Activated T-helper 2 cell treated with anti-CD3 and anti-CD28 coated beads, Interferon-gamma antibody, Interleukin-2, Interleukin-4, amounts not matched to agents 10 μg/mL and 5 μg/mL and 100 μg/mL, durations not matched to agents 14 hours and 24 hours and 36 hours (primary cell): ENCODE data around the gene CCDC200. TPM values are rescaled to one million over a fixed set of nuclear protein-coding genes. Genes with fewer than 3 reads are reported as not detected.
"Not testable (repeated sequence)": the region's sequence is repeated elsewhere in the genome, so short reads cannot be mapped to it uniquely, and the experiment has no call there.

Source experiments
- DNase-seq: peaks from one replicate; pipeline ENCODE4 v3.0.0; 2021; ENCODE audit warnings: low spot score
- H3K27ac Mint-ChIP-seq: one replicate; pipeline ENCODE4 v1.8.0; 2021; ENCODE audit warnings: mixed read lengths
- H3K27me3 Mint-ChIP-seq: one replicate; pipeline ENCODE4 v1.8.0; 2021; ENCODE audit warnings: low read depth, mixed read lengths
- H3K36me3 Mint-ChIP-seq: one replicate; pipeline ENCODE4 v1.8.0; 2021; ENCODE audit warnings: low read depth, mixed read lengths
- H3K4me1 Mint-ChIP-seq: one replicate; pipeline ENCODE4 v1.8.0; 2021; ENCODE audit warnings: low read depth, mixed read lengths
- H3K4me3 Mint-ChIP-seq: one replicate; pipeline ENCODE4 v1.8.0; 2021; ENCODE audit warnings: low read depth, mild to moderate bottlenecking, moderate library complexity, mixed read lengths
- H3K9me3 Mint-ChIP-seq: one replicate; pipeline ENCODE4 v1.8.0; 2021; ENCODE audit warnings: mixed read lengths
- intact Hi-C: fragments of 100-400 bp; cut with micrococcal nuclease; formaldehyde crosslinking; loops from one replicate; pipeline ENCODE4 v1.15.1; 2023
- total RNA-seq: library from RNA; stranded (reverse); gene quantifications from 2 replicates; pipeline ENCODE4 v1.2.3, GENCODE V29; 2022

The CCDC200 gene
- total RNA-seq, 1 donor from 2014 or later, result not detected

DNA sequence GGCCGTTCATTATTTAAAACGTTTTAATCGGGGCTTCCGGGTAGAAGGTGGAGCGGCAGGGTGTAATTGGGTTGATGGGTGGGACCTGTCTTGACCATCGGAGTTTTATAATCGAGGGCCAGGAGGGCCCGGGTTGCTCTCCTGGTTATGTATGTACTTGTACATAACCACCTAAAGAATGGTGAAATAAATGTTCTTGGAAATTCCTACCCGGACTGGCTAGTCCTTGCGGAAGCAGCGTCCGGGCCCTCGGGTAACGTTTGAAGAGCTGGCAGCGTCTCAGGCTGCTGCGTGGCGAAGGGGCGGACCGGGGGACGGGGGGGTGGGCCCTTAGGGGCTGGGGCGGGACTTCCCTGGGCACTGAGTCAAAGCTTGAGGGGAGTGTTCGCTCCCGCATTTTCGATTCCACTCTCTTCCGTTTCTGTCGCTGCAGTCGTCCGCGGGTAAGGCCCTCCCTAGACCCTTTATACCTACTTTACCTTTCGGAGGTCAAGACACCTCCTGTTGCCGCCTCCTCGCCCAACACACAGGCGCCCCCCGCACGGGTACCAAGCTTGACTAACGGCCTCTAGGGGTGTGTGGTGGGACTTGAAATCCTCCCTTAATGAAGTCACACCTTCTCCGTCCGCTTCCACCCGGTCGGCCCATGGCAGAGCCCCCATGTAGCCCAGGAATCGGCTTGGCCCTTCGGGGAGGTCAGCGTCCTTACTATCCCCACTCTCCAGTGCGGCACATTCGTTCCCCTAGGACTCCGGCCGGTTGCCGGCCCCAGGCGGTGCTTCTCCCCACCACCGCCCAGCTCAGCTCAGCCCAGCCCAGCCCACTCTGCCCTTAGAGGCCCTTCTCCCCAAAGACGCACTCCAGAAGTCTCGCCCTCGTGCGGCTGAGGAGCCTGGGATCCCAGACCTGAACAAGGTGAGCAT lies 16.7 kb downstream of the CCDC200 start, which contains the start of gene TMEM106A:
TSS of gene TMEM106A (plus strand) at position 396 of the 923 bp plus-strand sequence. CDS start 1,167 bp downstream, outside the sequence.
- Mint-ChIP-seq H3K36me3 (peaks cover 52% of the 10 kb centered on the region), H3K9me3 (no peaks in the 10 kb centered on the region), H3K27me3 (no peaks in the 10 kb centered on the region), H3K4me3 (peak within 1 kb of the TSS; percentile 99), H3K4me1 (peaks cover 29% of the 10 kb centered on the region), H3K27ac (peak within 1 kb of the TSS; percentile 93)
- intact Hi-C loops, result loop anchor here (1.0 kb wide), 2 partner anchors 39 to 104 kb away; no protein-coding TSS in a partner anchor
- peak; percentile 70 for DNase-seq

DNA sequence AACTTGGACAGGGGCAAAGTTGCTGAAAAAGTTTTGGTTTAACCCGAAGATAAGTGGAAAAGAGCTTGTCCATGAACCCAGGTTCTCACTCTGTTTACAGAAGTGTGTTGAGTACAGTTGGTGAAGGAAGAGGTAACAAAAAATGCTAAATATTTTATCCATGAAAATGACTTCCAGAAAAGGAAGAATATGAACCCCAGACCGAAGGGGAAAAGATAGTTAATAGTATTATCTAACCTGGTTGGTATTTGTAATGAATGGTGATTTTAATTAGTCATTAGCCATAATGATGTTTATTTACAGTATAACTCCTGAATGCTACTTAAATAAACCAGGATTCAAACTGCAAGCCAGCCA lies 17.3 kb downstream of the CCDC200 start:
- no peaks in the 10 kb centered on the region for H3K27me3 Mint-ChIP-seq
- H3K4me1 Mint-ChIP-seq, result peaks cover 29% of the 10 kb centered on the region
- no peaks in the 10 kb centered on the region for H3K9me3 Mint-ChIP-seq
- H3K4me3 Mint-ChIP-seq, result peak overlapping the region; percentile 99
- H3K27ac Mint-ChIP-seq, result peak overlapping the region; percentile 93
- no peak for DNase-seq
- H3K36me3 Mint-ChIP-seq, result peaks cover 50% of the 10 kb centered on the region
- intact Hi-C loops, result loop anchor here (1.0 kb wide), 2 partner anchors 39 to 104 kb away; no protein-coding TSS in a partner anchor

DNA sequence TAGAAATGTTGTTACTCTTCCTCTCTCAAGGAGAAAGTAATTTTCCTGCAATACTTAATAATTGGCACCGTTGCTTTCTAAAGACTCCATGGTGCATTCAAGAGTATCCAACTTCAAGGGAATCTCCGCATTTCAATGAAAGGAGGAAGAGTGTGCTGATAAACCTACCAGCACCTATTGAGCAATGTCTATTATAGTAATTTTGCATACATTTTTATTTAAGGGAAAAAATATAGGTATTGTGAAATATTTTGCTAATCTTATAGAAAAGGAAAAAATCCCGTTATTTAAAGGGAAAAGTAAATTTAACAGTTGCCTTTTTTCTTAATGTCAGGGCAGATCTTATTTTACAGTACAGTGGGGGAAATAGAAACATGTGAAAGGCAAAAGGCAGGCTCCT lies 17.8 kb downstream of the CCDC200 start:
- intact Hi-C loops, result no loop called here
- no peaks in the 10 kb centered on the region for H3K9me3 Mint-ChIP-seq
- H3K4me1 Mint-ChIP-seq, result peaks cover 29% of the 10 kb centered on the region
- no peaks in the 10 kb centered on the region for H3K27me3 Mint-ChIP-seq
- H3K27ac Mint-ChIP-seq, result peak overlapping the region; percentile 93
- peaks cover 48% of the 10 kb centered on the region for H3K36me3 Mint-ChIP-seq
- no peak for DNase-seq
- H3K4me3 Mint-ChIP-seq, result peak overlapping the region; percentile 99

DNA sequence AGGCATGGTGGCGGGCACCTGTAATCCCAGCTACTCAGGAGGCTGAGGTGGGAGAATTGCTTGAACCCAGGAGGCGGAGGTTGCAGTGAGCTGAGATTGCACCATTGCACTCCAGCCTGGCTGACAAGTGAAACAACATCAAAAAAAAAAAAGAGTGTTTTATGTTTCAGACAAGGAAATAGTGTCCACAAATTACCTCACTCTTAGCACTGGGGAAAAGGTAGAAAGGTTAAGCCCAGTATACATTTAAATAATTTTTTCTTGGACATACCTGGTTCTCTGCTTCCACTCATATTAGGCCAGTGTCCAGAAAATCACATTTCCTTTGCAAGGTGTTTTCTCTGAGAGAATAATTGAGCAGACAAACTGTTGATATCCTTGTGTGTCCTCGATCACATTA lies 25.4 kb downstream of the CCDC200 start:
- H3K4me3 Mint-ChIP-seq, DNase-seq, H3K9me3 Mint-ChIP-seq, H3K27ac Mint-ChIP-seq, H3K27me3 Mint-ChIP-seq, intact Hi-C loops, H3K4me1 Mint-ChIP-seq: not testable (repeated sequence)
- H3K36me3 Mint-ChIP-seq, result peaks cover 59% of the 10 kb centered on the region

DNA sequence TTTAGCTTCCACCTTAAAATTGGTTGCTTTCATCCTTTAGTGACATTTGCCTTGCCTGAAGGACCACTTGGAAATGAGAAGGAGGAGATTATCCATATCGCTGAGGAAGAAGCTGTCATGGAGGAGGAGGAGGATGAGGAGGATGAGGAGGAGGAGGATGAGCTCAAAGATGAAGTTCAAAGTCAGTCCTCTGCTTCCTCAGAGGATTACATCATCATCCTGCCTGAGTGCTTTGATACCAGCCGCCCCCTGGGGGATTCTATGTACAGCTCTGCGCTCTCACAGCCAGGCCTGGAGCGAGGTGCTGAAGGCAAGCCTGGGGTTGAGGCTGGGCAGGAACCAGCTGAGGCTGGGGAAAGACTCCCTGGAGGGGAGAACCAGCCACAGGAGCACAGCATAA lies 28.3 kb downstream of the CCDC200 start:
- Mint-ChIP-seq H3K36me3 (peaks cover 62% of the 10 kb centered on the region), H3K4me1 (no peaks in the 10 kb centered on the region), H3K27ac (no peak overlapping the region), H3K27me3 (no peaks in the 10 kb centered on the region), H3K4me3 (no peak overlapping the region), H3K9me3 (no peaks in the 10 kb centered on the region)
- intact Hi-C loops, result no loop called here
- DNase-seq, result no peak

DNA sequence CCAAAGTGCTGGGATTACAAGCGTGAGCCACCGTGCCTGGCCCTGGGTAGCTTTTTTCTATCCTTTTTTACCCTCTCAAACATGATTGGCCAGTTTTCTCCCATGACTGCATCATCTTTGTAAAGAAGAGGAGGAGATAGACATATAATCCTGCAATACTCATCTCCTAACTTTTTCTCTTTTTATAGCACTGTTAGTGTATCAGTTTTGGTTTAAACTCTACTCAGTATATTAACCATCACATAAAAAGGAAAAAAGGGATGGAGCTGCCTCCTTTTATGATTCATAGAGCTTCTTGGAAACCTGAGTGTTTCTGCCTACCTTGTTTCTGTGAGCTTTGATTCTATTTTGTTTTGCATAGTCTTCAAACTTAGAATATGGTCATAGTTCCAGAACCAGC lies 28.8 kb downstream of the CCDC200 start:
- no peak for DNase-seq
- intact Hi-C loops, result no loop called here
- Mint-ChIP-seq H3K4me1 (no peaks in the 10 kb centered on the region), H3K27ac (peak overlapping the region; percentile 33), H3K9me3 (no peaks in the 10 kb centered on the region), H3K36me3 (peaks cover 66% of the 10 kb centered on the region), H3K27me3 (no peaks in the 10 kb centered on the region), H3K4me3 (no peak overlapping the region)

DNA sequence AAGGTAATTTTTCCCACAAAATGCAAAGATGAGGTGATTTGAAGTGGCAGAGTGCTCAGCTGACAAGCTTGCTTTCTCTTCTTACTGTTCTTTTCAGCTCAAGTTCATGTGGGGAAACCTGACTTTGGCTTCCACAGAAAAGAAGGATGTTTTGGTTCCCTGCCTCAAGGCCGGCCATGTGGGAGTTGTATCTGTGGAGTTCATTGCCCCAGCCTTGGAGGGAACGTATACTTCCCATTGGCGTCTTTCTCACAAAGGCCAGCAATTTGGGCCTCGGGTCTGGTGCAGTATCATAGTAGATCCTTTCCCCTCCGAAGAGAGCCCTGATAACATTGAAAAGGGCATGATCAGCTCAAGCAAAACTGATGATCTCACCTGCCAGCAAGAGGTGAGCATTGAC lies 35.2 kb downstream of the CCDC200 start:
- Mint-ChIP-seq H3K36me3 (peaks cover 78% of the 10 kb centered on the region), H3K4me1 (no peaks in the 10 kb centered on the region), H3K27ac (no peak overlapping the region), H3K27me3 (no peaks in the 10 kb centered on the region), H3K4me3 (no peak overlapping the region), H3K9me3 (no peaks in the 10 kb centered on the region)
- intact Hi-C loops, result no loop called here
- DNase-seq, result no peak

DNA sequence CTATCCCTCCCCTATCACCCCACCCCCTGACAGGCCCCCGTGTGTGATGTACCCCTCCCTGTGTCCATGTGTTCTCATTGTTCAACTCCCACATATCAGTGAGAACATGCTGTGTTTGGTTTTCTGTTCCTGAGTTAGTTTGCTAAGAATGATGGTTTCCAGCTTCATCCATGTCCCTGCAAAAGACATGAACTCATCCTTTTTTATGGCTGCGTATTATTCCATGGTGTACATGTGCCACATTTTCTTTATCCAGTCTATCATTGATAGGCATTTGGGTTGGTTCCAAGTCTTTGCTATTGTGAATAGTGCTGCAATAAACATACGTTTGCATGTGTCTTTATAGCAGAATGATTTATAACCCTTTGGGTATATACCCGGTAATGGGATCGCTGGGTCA lies 41.8 kb downstream of the CCDC200 start:
- intact Hi-C loops, H3K4me3 Mint-ChIP-seq, H3K4me1 Mint-ChIP-seq, H3K9me3 Mint-ChIP-seq, H3K27ac Mint-ChIP-seq, H3K27me3 Mint-ChIP-seq, DNase-seq: not testable (repeated sequence)
- H3K36me3 Mint-ChIP-seq, result peaks cover 54% of the 10 kb centered on the region

DNA sequence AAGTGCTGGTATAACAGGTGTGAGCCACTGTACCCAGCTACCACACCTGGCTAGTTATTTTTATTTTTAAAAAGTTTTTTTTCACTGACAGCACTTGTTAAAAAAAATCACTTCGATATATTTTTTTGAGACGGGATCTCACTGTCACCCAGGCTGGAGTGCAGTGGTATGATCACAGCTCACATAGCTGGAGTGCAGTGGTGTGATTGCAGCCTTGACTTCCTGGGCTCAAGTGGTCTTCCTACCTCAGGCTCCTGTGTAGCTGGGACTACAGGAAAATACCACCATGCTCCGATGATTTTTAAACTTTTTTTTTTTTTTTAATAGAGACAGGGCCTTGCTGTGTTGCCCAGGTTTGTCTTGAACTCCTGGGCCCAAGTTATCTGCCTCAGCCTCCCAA lies 44.5 kb downstream of the CCDC200 start:
- DNase-seq, result no peak
- no peaks in the 10 kb centered on the region for H3K27me3 Mint-ChIP-seq
- H3K4me1 Mint-ChIP-seq, result no peaks in the 10 kb centered on the region
- intact Hi-C loops, result no loop called here
- no peak overlapping the region for H3K27ac Mint-ChIP-seq
- H3K4me3 Mint-ChIP-seq, result no peak overlapping the region
- no peaks in the 10 kb centered on the region for H3K9me3 Mint-ChIP-seq
- H3K36me3 Mint-ChIP-seq, result peaks cover 41% of the 10 kb centered on the region

DNA sequence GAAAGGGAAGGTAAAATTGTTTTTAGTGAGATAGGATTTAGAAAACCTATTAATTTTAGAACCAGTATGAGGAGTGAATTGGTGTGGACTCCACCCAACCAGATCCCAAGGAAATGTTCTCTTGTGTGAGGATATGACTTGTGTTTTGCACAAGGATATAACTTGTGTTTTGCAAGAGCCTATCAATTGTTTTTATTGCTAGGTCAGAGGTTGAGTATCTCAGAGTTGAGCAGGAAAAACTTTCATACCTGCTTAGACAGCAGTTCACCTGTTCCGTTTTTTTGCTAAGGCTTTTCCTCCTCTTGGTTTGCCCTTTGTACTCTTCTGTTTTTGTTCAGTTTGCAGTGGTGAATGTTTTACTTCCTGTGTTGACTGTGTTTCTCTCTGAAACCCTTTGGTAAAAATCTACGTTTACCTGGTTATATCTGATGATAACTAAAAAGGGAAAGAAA lies 52.3 kb downstream of the CCDC200 start:
- intact Hi-C loops, result no loop called here
- H3K9me3 Mint-ChIP-seq, result no peaks in the 10 kb centered on the region
- peaks cover 39% of the 10 kb centered on the region for H3K4me1 Mint-ChIP-seq
- H3K4me3 Mint-ChIP-seq, result peak overlapping the region; percentile 54
- H3K36me3 Mint-ChIP-seq, result peaks cover 51% of the 10 kb centered on the region
- peak overlapping the region; percentile 82 for H3K27ac Mint-ChIP-seq
- H3K27me3 Mint-ChIP-seq, result no peaks in the 10 kb centered on the region
- no peak for DNase-seq

DNA sequence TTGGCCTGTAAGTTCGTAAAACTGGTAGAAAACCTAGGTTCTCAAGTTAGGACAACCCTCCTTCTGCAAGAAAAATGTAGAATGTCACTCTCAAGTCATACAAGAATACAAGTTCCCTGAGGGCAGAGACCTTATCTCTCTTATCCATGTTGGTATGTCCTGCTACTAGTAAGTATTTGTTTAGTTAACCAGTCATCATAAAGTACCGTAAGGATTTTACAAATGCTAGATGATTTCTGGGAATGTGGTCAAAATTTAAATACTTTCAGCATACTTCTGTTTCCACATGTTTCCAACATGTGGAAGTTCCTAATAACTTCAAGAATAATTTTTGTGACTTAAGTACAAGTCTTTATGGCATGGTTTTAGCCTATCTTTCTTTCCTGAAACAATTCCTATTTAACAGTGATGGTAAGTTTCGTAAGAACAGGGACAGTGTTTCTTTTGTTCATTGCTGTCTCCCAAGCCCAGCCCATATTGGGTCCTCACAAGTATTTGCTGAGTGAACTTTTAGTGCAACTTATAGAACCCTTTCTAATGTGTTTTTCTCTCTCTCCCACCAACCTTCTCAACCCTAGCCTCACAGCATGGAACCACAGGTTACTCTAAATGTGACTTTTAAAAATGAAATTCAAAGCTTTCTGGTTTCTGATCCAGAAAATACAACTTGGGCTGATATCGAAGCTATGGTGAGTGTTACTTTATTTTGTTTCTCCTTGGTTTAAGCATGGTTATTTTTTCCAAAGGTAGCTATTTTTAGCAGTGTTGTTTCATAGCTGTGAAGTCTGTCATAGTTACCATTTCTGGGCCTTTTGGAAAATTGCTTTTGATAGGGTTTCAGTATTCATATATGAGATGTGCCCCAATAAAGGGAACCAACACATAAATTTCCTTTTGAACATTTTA lies 53.0 kb downstream of the CCDC200 start:
- Mint-ChIP-seq H3K4me3 (peak overlapping the region; percentile 54), H3K27ac (peak overlapping the region; percentile 82), H3K36me3 (peaks cover 48% of the 10 kb centered on the region), H3K4me1 (peaks cover 39% of the 10 kb centered on the region), H3K9me3 (no peaks in the 10 kb centered on the region), H3K27me3 (no peaks in the 10 kb centered on the region)
- no peak for DNase-seq
- intact Hi-C loops, result no loop called here

DNA sequence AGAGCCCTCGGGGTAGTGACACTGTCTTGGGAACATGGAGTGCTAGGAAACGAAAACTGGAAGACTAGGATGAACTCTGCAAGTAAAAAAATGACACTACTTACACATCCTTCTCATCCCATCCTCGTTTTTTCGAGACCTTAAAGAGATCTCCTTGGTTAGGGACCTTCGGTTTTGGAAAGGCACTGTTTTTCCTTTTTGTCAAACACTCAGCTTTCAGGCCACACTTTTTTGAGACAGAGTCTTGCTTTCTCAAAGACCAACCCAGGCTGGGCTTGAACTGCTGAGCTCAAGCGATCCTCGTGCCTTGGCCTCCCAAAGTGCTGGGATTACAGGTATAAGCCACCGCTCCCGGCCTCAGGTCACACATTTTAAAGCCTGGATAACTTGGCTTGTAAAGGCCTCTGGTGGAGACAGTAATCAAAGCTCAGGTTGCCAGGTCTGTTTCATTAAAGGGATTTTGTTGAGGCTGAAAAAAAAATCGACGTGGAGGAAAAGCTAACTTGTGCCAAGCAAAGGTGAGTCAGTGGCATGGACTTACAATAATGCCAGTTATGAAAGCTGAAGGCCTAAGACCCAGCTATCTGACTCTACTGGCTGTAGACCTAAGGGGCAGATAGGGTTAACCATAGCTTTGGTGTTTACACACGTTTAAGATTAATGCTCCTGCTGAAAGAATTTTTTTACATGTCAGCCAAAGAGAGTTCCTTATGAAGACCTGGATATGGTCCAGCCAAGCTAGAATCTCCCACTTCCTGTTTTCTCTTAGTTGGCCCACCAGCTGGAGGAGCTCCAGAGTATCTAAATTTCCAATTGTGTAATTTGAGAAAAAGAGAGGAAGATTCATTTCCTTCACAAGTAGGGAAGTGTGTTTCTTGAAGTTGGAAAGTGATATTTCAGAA lies 56.6 kb downstream of the CCDC200 start:
- Mint-ChIP-seq H3K27me3 (no peaks in the 10 kb centered on the region), H3K4me1 (peaks cover 36% of the 10 kb centered on the region), H3K9me3 (no peaks in the 10 kb centered on the region), H3K27ac (no peak overlapping the region), H3K36me3 (peaks cover 25% of the 10 kb centered on the region), H3K4me3 (no peak overlapping the region)
- no peak for DNase-seq
- intact Hi-C loops, result loop anchor here (1.0 to 5.0 kb wide), 3 partner anchors 39 to 173 kb away; partner anchors contain the start of genes RPL27, TMEM106A and VAT1
